ENCODE data around the gene PABPC1L. TPM values are rescaled to one million over a fixed set of nuclear protein-coding genes. Genes with fewer than 3 reads are reported as not detected.
A peak's percentile ranks its signal among the peaks of the same experiment; 100 is the strongest.

PABPC1L gene
- polyA plus RNA-seq, 1 experiment = 25.9 TPM

DNA sequence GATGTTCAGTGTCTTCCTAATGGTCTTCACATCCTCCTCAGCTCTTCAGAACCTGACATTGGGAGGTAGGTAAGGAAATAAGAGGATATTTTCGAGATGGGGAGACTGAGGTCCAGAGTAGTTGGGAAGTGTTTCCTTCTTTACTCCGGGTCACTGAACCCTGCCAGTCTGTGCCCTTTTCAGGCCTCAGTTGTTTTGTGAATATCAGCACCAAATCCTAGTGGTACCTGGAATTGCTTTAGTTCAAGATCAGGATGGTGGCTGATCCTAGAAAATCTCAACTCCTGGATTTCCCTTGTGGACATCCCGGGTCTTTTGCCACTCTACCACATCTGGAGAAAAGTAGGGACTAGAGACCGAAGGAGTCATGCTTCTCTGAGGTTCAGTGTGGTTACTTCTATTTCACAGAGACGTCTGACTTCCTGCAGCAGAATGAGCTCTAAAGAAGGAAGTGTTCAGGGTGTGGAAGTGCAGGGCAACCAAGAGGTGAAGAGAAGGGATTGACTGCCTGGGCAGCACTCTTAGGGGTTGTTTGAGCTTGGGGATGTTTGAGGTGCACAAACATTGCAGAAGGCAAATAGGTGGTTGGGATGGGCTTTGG is 57.4 kb downstream of the PABPC1L start:
- Histone ChIP-seq H3K27me3 (ENCODE audit: control insufficient read depth, insufficient read depth, low read length) (no peaks in the 10 kb centered on the region), H3K27ac (ENCODE audit: low read depth, low read length) (no peak overlapping the region), H3K9me3 (ENCODE audit: control insufficient read depth, insufficient read depth, low read length) (no peaks in the 10 kb centered on the region), H3K4me3 (ENCODE audit: low read depth, low read length) (peak overlapping the region; percentile 95)
- TF ChIP-seq, protein P1, sequence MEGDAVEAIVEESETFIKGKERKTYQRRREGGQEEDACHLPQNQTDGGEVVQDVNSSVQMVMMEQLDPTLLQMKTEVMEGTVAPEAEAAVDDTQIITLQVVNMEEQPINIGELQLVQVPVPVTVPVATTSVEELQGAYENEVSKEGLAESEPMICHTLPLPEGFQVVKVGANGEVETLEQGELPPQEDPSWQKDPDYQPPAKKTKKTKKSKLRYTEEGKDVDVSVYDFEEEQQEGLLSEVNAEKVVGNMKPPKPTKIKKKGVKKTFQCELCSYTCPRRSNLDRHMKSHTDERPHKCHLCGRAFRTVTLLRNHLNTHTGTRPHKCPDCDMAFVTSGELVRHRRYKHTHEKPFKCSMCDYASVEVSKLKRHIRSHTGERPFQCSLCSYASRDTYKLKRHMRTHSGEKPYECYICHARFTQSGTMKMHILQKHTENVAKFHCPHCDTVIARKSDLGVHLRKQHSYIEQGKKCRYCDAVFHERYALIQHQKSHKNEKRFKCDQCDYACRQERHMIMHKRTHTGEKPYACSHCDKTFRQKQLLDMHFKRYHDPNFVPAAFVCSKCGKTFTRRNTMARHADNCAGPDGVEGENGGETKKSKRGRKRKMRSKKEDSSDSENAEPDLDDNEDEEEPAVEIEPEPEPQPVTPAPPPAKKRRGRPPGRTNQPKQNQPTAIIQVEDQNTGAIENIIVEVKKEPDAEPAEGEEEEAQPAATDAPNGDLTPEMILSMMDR (IDR thresholded peaks at IDR 0.05; ENCODE audit: low read depth, low read length) = no peak
- POLR2A ChIA-PET = no interaction called here
- no peak for DNase-seq (ENCODE audit: low read depth, low spot score)
- CTCF ChIA-PET = interaction anchor here (1.2 to 3.3 kb wide), 2 partner anchors 44 to 129 kb away, joined by 3 to 11 read pairs; no protein-coding TSS in a partner anchor

GRCh38 chr20:44969300-44969894 is 59.5 kb downstream of the PABPC1L start:
- no peak for DNase-seq (ENCODE audit: low read depth, low spot score)
- H3K9me3 ChIP-seq (ENCODE audit: control insufficient read depth, insufficient read depth, low read length) = no peaks in the 10 kb centered on the region
- no peaks in the 10 kb centered on the region for H3K27me3 ChIP-seq (ENCODE audit: control insufficient read depth, insufficient read depth, low read length)
- ChIA-PET CTCF (no interaction called here), POLR2A (no interaction called here)
- no peak overlapping the region for H3K4me3 ChIP-seq (ENCODE audit: low read depth, low read length)
- H3K27ac ChIP-seq (ENCODE audit: low read depth, low read length) = no peak overlapping the region
- TF ChIP-seq, protein P1 (IDR thresholded peaks at IDR 0.05; ENCODE audit: low read depth, low read length) = no peak

- Histone ChIP-seq H3K27ac (ENCODE audit: low read depth, low read length) (no peak overlapping the region), H3K9me3 (ENCODE audit: control insufficient read depth, insufficient read depth, low read length) (no peaks in the 10 kb centered on the region), H3K4me3 (ENCODE audit: low read depth, low read length) (no peak overlapping the region), H3K27me3 (ENCODE audit: control insufficient read depth, insufficient read depth, low read length) (no peaks in the 10 kb centered on the region)
- DNase-seq (ENCODE audit: low read depth, low spot score) = no peak
- POLR2A ChIA-PET = no interaction called here
- TF ChIP-seq, protein P1 (IDR thresholded peaks at IDR 0.05; ENCODE audit: low read depth, low read length) = no peak
- CTCF ChIA-PET = interaction anchor here (0.6 to 1.9 kb wide), 4 partner anchors 41 to 320 kb away, joined by 3 to 6 read pairs (median 4); no protein-coding TSS in a partner anchor
Observed at GRCh38 chr20:44970243-44970757, 60.4 kb downstream of the PABPC1L start.

DNA sequence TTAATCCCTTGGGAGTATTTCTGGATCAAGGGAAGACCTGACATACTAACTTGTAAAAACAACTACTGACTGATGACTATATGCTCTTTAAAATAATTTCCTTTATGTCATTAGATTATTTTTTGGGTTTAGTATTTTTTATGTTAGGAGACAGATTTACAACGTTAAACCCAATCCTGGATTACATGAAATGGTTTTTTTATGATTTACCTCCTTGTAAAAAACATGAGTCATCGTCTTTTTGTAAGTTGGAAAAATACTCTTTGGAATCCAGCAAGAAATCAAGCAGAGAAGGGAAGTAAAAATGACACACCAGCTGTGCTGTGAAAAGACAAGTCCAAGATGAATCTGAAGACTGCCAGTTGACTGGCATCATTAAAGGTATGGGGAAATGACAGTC is 63.2 kb downstream of the PABPC1L start:
- DNase-seq (ENCODE audit: low read depth, low spot score) = no peak
- TF ChIP-seq, protein P1 (IDR thresholded peaks at IDR 0.05; ENCODE audit: low read depth, low read length) = no peak
- POLR2A ChIA-PET = no interaction called here
- H3K9me3 ChIP-seq (ENCODE audit: control insufficient read depth, insufficient read depth, low read length) = no peaks in the 10 kb centered on the region
- CTCF ChIA-PET = interaction anchor here (1.8 kb wide), 1 partner anchor 38 kb away, joined by 7 read pairs; no protein-coding TSS in a partner anchor
- H3K27me3 ChIP-seq (ENCODE audit: control insufficient read depth, insufficient read depth, low read length) = no peaks in the 10 kb centered on the region
- H3K4me3 ChIP-seq (ENCODE audit: low read depth, low read length) = no peak overlapping the region
- no peak overlapping the region for H3K27ac ChIP-seq (ENCODE audit: low read depth, low read length)

DNA sequence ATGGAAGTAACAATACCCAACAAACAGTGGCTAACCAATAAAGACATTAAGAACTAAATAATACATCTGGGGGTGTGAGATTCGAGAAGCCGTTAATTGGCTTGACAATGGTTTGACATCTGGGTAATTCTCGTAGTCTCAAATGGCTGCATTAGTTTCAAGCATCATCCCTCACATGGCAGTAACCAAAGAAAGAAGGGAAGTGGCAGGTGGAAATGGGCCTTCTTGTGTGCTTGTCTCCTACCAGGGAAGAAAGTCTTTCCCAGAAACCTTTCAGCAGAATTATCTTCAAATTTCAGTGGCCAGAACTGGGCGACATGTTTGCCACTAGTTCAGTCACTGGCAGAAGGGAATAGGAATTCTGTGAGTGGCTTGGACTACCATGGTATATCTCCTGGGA is 66.8 kb downstream of the PABPC1L start:
- POLR2A ChIA-PET = no interaction called here

More for the DNA sequence above, 66.8 kb downstream of the PABPC1L start:
- no peak overlapping the region for H3K4me3 ChIP-seq (ENCODE audit: low read depth, low read length)
- TF ChIP-seq, protein P1 (IDR thresholded peaks at IDR 0.05; ENCODE audit: low read depth, low read length) = no peak
- H3K27me3 ChIP-seq (ENCODE audit: control insufficient read depth, insufficient read depth, low read length) = no peaks in the 10 kb centered on the region
- DNase-seq (ENCODE audit: low read depth, low spot score) = no peak
- H3K27ac ChIP-seq (ENCODE audit: low read depth, low read length) = no peak overlapping the region
- CTCF ChIA-PET = no interaction called here
- H3K9me3 ChIP-seq (ENCODE audit: control insufficient read depth, insufficient read depth, low read length) = no peaks in the 10 kb centered on the region

Data from AG04450 (cell line).